K562 (cell line): ENCODE data around the gene TRIM14. TPM values are rescaled to one million over a fixed set of nuclear protein-coding genes. Genes with fewer than 3 reads are reported as not detected.
A peak's percentile ranks its signal among the peaks of the same experiment; 100 is the strongest.

Experiments used
- CBX3 ChIP-seq, 2 experiments: IDR thresholded peaks; 1 replicate in 1 of 2; 2 replicates in 1 of 2; pipeline ENCODE4 v1.6.1; 2012; ENCODE audit warnings: inconsistent platforms in 2 of 2, low read length in 2 of 2, borderline replicate concordance in 1 of 2, control low read depth in 1 of 2
- CHD4 ChIP-seq: fragments of 200-600 bp; sonication (generic); IDR thresholded peaks from 3 replicates; pipeline ENCODE4 v1.6.1; 2012; ENCODE audit warnings: low read depth, mild to moderate bottlenecking, mixed read lengths, low read length, inconsistent platforms; ENCODE audit not compliant: insufficient read depth, insufficient replicate concordance, poor library complexity, severe bottlenecking
- EHMT2 ChIP-seq: fragments of 450-650 bp; IDR thresholded peaks from 2 replicates; pipeline ENCODE4 v1.6.1; 2018; ENCODE audit warnings: antibody characterized with exemption
- EP300 ChIP-seq: IDR thresholded peaks from 2 replicates; pipeline ENCODE4 v1.6.1; 2012; ENCODE audit warnings: low read length, improper control_type of control experiment
- NKRF ChIP-seq: fragments of 450-650 bp; IDR thresholded peaks from 2 replicates; pipeline ENCODE4 v1.6.1; 2016; ENCODE audit warnings: borderline replicate concordance
- PHF20 ChIP-seq: fragments of 450-650 bp; IDR thresholded peaks from 2 replicates; pipeline ENCODE4 v1.6.1; 2018; ENCODE audit not compliant: partially characterized antibody
- PRDM10 ChIP-seq: fragments of 450-650 bp; IDR thresholded peaks from 2 replicates; pipeline ENCODE4 v1.6.1; 2018; ENCODE audit not compliant: partially characterized antibody
- RCOR1 ChIP-seq, 2 experiments: IDR thresholded peaks; 2 replicates each; pipeline ENCODE4 v1.6.1; 2012; ENCODE audit warnings: low read depth in 2 of 2, low read length in 2 of 2, borderline replicate concordance in 1 of 2, improper control_type of control experiment in 1 of 2
- SIX5 ChIP-seq, 2 experiments: IDR thresholded peaks; 2 replicates each; pipeline ENCODE4 v1.6.1; 2011; ENCODE audit warnings: low read length in 2 of 2, borderline replicate concordance in 1 of 2, low read depth in 1 of 2, mild to moderate bottlenecking in 1 of 2, moderate library complexity in 1 of 2; ENCODE audit not compliant: insufficient read depth in 1 of 2
- TGIF2 ChIP-seq: sonication (generic); formaldehyde crosslinking; IDR thresholded peaks from 2 replicates; pipeline ENCODE4 v1.8.1; 2022; ENCODE audit warnings: mild to moderate bottlenecking, missing genetic modification reagents, moderate library complexity
- TOE1 ChIP-seq, 2 experiments: fragments of 450-650 bp in 1 of 2; sonication (generic) in 1 of 2; formaldehyde crosslinking in 1 of 2; IDR thresholded peaks; 2 replicates each; pipeline versions ENCODE4 v1.7.1 to v1.8.0; 2016 to 2022; ENCODE audit warnings: borderline replicate concordance in 2 of 2, mild to moderate bottlenecking in 2 of 2, antibody characterized with exemption in 1 of 2, inconsistent platforms in 1 of 2, low read depth in 1 of 2, missing genetic modification reagents in 1 of 2, moderate library complexity in 1 of 2
- XRCC5 ChIP-seq: fragments of 200-400 bp; formaldehyde crosslinking; IDR thresholded peaks from 2 replicates; pipeline ENCODE4 v1.6.1; 2017; ENCODE audit warnings: low read depth, mild to moderate bottlenecking, low read length
- YY1 ChIP-seq, 3 experiments: IDR thresholded peaks; 2 replicates each; pipeline ENCODE4 v1.6.1; 2011; ENCODE audit warnings: low read length in 2 of 3, mild to moderate bottlenecking in 2 of 3, moderate library complexity in 2 of 3, borderline replicate concordance in 1 of 3, control low read depth in 1 of 3, low read depth in 1 of 3; ENCODE audit not compliant: insufficient read depth in 3 of 3, insufficient replicate concordance in 2 of 3, control insufficient read depth in 1 of 3, insufficient read length in 1 of 3; ENCODE audit errors: extremely low read depth in 1 of 3
- ZBTB34 ChIP-seq: fragments of 250-450 bp; sonication (Bioruptor Pico); IDR thresholded peaks from 2 replicates; pipeline ENCODE4 v1.8.0; 2021; ENCODE audit warnings: mild to moderate bottlenecking, moderate library complexity
- ZNF584 ChIP-seq: fragments of 200-800 bp; sonication (Bioruptor generic); IDR thresholded peaks from 2 replicates; pipeline ENCODE4 v1.6.1; 2016; ENCODE audit warnings: low read depth, mild to moderate bottlenecking, missing genetic modification characterization, missing compliant biosample characterization
- ZNF699 ChIP-seq: fragments of 250-450 bp; sonication (Bioruptor Pico); IDR thresholded peaks from 2 replicates; pipeline ENCODE4 v1.8.0; 2021; ENCODE audit warnings: mild to moderate bottlenecking, moderate library complexity; ENCODE audit not compliant: insufficient replicate concordance
- polyA plus RNA-seq, 8 experiments: library from polyadenylated mRNA; depleted of rRNA in 4 of 8; stranded (reverse) in 5 of 8; unstranded in 3 of 8; fragments of >200 nt; fragmentation: Nextera tagmentation in 2 of 8; fragmentation: Illumina TruSeq in 1 of 8; extraction: Ambion mirVana in 2 of 8; extraction: Trizol in 1 of 8; gene quantifications; 2 replicates each; pipeline versions ENCODE4 v1.2.1 to v1.2.3, GENCODE V29; 2011 to 2014; ENCODE audit warnings: inconsistent platforms in 1 of 8, missing spikeins in 1 of 8
- total RNA-seq, 7 experiments: library from RNA; depleted of rRNA in 6 of 7; stranded (reverse); fragments of >200 nt in 6 of 7; fragmentation: Illumina TruSeq in 2 of 7; extraction: Trizol in 2 of 7; gene quantifications; 2 replicates each; pipeline versions ENCODE4 v1.2.1 to v1.2.3, GENCODE V29; 2011 to 2021; ENCODE audit warnings: low replicate concordance in 1 of 7
- TF ChIP-seq, protein P1 (sequence below): fragments of 200-800 bp; sonication (Bioruptor generic); IDR thresholded peaks from 2 replicates; pipeline ENCODE4 v1.6.1; 2017; ENCODE audit warnings: missing genetic modification characterization, missing compliant biosample characterization

The TRIM14 gene
- total and polyA plus RNA-seq, 9 of the 15 experiments (the other 6 are each of a cell fraction or from before 2014, with no cell fraction given) = 7.6 to 41.0 (median 17.9) TPM

- TF ChIP-seq EP300 (no peak), ZBTB34 (CRISPR knock-in tag) (no peak), PRDM10 (no peak), ZNF584 (CRISPR knock-in tag) (no peak), YY1 (IDR thresholded peaks at IDR 0.05; ENCODE audit: borderline replicate concordance in 1 of 3, control insufficient read depth in 1 of 3, extremely low read depth in 1 of 3, insufficient read depth in 3 of 3, insufficient read length in 1 of 3, insufficient replicate concordance in 2 of 3, low read depth in 1 of 3, low read length in 2 of 3) (peak in 1 of 3 experiments; percentile 48), TGIF2 (no peak), ZNF699 (no peak), NKRF (peak; percentile 21; the same call in 1 of the 2 replicates), TOE1 (IDR thresholded peaks at IDR 0.05; ENCODE audit: borderline replicate concordance) (no peak), TOE1 (CRISPR knock-in tag; IDR thresholded peaks at IDR 0.05; ENCODE audit: borderline replicate concordance, low read depth) (no peak), CBX3 (IDR thresholded peaks at IDR 0.05; ENCODE audit: borderline replicate concordance in 1 of 2, low read length in 2 of 2) (peak in 1 of 2 experiments; percentile 75; a peak in 1 of 3 replicates), SIX5 (IDR thresholded peaks at IDR 0.05; ENCODE audit: borderline replicate concordance in 1 of 2, insufficient read depth in 1 of 2, low read depth in 1 of 2, low read length in 2 of 2) (no peak), EHMT2 (peak; percentile 58; the same call in 1 of the 2 replicates), CHD4 (no peak), XRCC5 (no peak), PHF20 (no peak), RCOR1 (IDR thresholded peaks at IDR 0.05; ENCODE audit: borderline replicate concordance in 1 of 2, low read depth in 2 of 2, low read length in 2 of 2) (peak in 1 of 2 experiments; percentile 37; a peak in 1 of 4 replicates)
- TF ChIP-seq, protein P1, sequence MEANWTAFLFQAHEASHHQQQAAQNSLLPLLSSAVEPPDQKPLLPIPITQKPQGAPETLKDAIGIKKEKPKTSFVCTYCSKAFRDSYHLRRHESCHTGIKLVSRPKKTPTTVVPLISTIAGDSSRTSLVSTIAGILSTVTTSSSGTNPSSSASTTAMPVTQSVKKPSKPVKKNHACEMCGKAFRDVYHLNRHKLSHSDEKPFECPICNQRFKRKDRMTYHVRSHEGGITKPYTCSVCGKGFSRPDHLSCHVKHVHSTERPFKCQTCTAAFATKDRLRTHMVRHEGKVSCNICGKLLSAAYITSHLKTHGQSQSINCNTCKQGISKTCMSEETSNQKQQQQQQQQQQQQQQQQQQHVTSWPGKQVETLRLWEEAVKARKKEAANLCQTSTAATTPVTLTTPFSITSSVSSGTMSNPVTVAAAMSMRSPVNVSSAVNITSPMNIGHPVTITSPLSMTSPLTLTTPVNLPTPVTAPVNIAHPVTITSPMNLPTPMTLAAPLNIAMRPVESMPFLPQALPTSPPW (CRISPR knock-in tag) = no peak
These were observed 72.0 kb downstream of the TRIM14 start (continued) for GRCh38 chr9:98047002-98047401.
